DOHH2 (cell line): ENCODE measurements around the gene ARMC10.

Experiments
- CTCF ChIP-seq: fragments of 200-600 bp; sonication (generic); IDR thresholded peaks from one replicate; pipeline ENCODE4 v1.5.1; 2014; ENCODE audit warnings: antibody characterized with exemption, mild to moderate bottlenecking, low read depth, low read length; ENCODE audit not compliant: poor library complexity, severe bottlenecking
- EZH2phosphoT487 ChIP-seq: fragments of 200-600 bp; sonication (generic); IDR thresholded peaks from 2 replicates; pipeline ENCODE4 v1.6.1; 2017; ENCODE audit warnings: borderline replicate concordance, mild to moderate bottlenecking, antibody characterized with exemption, low read length, moderate library complexity, mixed read lengths

DNA sequence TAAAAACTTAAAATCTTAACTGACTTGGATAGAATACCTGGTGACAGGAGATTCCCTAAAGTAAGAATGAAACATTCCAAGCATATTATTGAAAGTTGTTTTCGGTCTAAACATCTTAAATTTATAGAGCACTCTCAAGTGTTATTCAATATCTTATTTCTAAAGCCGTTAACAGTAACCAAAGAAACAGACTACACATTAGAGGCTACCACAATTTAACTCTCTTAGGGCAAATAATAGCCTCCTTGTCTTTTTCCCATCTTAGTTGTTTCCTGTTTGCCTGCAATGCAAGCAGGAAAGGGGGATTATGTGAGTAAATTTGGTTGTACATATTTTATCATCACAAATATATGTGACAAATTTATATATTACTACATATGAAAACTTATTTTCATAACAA is 42.5 kb downstream of the ARMC10 start:
- TF ChIP-seq CTCF (no peak), EZH2phosphoT487 (no peak)
